GM06990 (cell line): ENCODE results near the gene GSTO2.

Experiments used
- DNase-seq: peaks from one replicate; pipeline ENCODE4 v3.0.0-alpha.2; 2011; ENCODE audit not compliant: insufficient read length; ENCODE audit errors: extremely low read depth
- H3K27me3 ChIP-seq: replicated peaks from 2 replicates; pipeline ENCODE4 v1.6.0; 2011; ENCODE audit warnings: low read length; ENCODE audit not compliant: control insufficient read depth, insufficient read depth
- H3K36me3 ChIP-seq: 2 replicates; pipeline ENCODE4 v1.5.1; 2011; ENCODE audit warnings: low read length; ENCODE audit not compliant: control insufficient read depth, insufficient read depth
- H3K4me3 ChIP-seq: replicated peaks from 2 replicates; pipeline ENCODE4 v1.5.1; 2011; ENCODE audit warnings: low read depth, mild to moderate bottlenecking, control low read depth, low read length
- CTCF ChIP-seq: IDR thresholded peaks from 2 replicates; pipeline ENCODE4 v1.5.1; 2011; ENCODE audit warnings: low read length, control low read depth, mild to moderate bottlenecking, inconsistent platforms; ENCODE audit not compliant: insufficient read depth, poor library complexity, severe bottlenecking

The GSTO2 gene

DNA sequence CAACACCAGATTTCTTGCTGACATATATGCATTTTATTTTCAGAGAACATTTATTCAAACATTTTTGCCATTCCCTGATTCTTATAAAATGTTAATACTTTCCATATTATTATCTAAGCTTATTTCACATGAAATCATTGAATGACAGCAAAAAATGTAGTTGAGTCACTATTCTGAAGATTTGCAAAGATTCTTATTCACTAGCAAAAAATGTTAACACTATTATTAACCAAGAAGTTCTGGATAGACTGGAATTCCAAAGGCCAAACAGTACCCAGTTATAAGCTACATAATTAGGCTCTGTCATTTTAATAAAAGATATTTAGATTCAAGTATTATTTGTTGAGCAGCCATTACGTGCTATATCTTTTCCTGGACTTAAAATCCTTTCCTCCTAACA, 4.3 kb downstream of the GSTO2 start:
- Histone ChIP-seq H3K27me3 (no peaks in the 10 kb centered on the region), H3K4me3 (no peak overlapping the region), H3K36me3 (no peaks in the 10 kb centered on the region)
- no peak for DNase-seq
- TF ChIP-seq CTCF = no peak

DNA sequence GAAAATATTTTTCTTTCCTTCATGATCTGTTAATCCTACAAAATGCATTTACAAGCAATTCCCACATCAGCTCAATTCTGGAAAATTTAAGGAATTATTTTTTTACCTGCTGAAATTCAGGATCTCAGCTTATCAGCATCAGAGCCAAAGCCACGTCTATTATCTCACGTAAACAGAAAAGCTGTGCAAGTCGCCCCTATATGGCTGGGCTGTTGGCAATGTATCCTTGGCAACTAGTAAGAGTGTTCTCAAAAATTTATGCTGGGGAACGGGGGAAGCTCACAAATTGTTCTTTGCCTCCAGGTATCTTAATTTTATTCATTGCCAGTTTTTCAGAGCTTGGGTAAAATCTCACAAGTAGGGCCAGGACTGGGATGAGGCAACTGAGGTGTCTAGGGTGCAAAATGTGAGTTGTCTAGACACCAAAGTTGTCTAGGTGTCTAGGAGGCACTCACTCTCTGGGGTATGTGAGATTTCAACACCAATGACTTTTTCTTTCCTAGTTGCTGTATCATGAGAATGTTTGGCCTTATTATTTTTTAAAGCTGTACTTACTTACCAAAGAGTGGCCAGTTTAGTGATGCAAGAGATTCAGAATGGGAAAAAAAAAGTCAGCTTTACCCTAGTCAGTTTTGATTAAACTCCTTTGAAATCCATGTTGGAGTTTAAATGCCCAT, 5.1 kb downstream of the GSTO2 start:
- no peak for TF ChIP-seq CTCF
- no peaks in the 10 kb centered on the region for H3K27me3 ChIP-seq
- no peak for DNase-seq
- no peak overlapping the region for H3K4me3 ChIP-seq
- H3K36me3 ChIP-seq = no peaks in the 10 kb centered on the region

GRCh38 chr10:104274762-104275721, 6.1 kb downstream of the GSTO2 start:
- DNase-seq = peak; percentile 59
- Histone ChIP-seq H3K27me3 (no peaks in the 10 kb centered on the region), H3K36me3 (no peaks in the 10 kb centered on the region), H3K4me3 (no peak overlapping the region)
- TF ChIP-seq CTCF = peak; percentile 99

GRCh38 chr10:104276192-104276591, 7.2 kb downstream of the GSTO2 start:
- Histone ChIP-seq H3K4me3 (no peak overlapping the region), H3K27me3 (no peaks in the 10 kb centered on the region), H3K36me3 (no peaks in the 10 kb centered on the region)
- no peak for DNase-seq
- no peak for TF ChIP-seq CTCF

DNA sequence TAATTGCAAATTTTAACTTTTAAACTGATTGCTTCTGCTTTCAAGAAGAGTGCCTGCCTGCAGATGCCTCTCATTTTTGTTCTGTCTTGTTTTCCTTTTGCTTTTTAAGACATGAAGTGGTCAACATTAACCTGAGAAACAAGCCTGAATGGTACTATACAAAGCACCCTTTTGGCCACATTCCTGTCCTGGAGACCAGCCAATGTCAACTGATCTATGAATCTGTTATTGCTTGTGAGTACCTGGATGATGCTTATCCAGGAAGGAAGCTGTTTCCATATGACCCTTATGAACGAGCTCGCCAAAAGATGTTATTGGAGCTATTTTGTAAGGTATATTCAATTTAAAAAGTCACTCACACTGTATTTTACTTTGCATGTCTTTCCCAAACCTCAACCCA, 8.8 kb downstream of the GSTO2 start:
- H3K4me3 ChIP-seq = no peak overlapping the region
- no peaks in the 10 kb centered on the region for H3K27me3 ChIP-seq
- no peak for DNase-seq
- no peaks in the 10 kb centered on the region for H3K36me3 ChIP-seq
- no peak for TF ChIP-seq CTCF
